Mucosa of rectum (tissue), 2 donors: ENCODE measurements around the gene NADSYN1.

Experiments used
- H3K27ac ChIP-seq, 2 donors: one replicate each; pipeline ENCODE4 v1.7.0; 2013; ENCODE audit warnings: inconsistent platforms in 2 of 2, low read depth in 2 of 2, low read length in 2 of 2
- H3K27me3 ChIP-seq, 2 donors: one replicate each; pipeline ENCODE4 v1.7.0; 2013; ENCODE audit warnings: low read length in 2 of 2; ENCODE audit not compliant: control insufficient read depth in 2 of 2, insufficient read depth in 2 of 2
- H3K36me3 ChIP-seq, 2 donors: one replicate each; pipeline ENCODE4 v1.7.0; 2013; ENCODE audit warnings: low read length in 2 of 2; ENCODE audit not compliant: control insufficient read depth in 2 of 2, insufficient read depth in 2 of 2
- H3K4me1 ChIP-seq, 2 donors: one replicate each; pipeline ENCODE4 v1.7.0; 2013; ENCODE audit warnings: low read length in 2 of 2, mild to moderate bottlenecking in 1 of 2; ENCODE audit not compliant: control insufficient read depth in 2 of 2, insufficient read depth in 2 of 2
- H3K4me3 ChIP-seq, 2 donors: one replicate each; pipeline ENCODE4 v1.7.0; 2013; ENCODE audit warnings: low read length in 2 of 2
- H3K9ac ChIP-seq, 2 donors: one replicate each; pipeline ENCODE4 v1.7.0; 2013; ENCODE audit warnings: low read length in 2 of 2, low read depth in 1 of 2, mild to moderate bottlenecking in 1 of 2
- H3K9me3 ChIP-seq, 2 donors: one replicate each; pipeline ENCODE4 v1.7.0; 2013; ENCODE audit warnings: low read length in 2 of 2; ENCODE audit not compliant: control insufficient read depth in 2 of 2
- donor health status: healthy.
- donor health status: Normal muscosa, but diverticular disease.

The NADSYN1 gene

DNA sequence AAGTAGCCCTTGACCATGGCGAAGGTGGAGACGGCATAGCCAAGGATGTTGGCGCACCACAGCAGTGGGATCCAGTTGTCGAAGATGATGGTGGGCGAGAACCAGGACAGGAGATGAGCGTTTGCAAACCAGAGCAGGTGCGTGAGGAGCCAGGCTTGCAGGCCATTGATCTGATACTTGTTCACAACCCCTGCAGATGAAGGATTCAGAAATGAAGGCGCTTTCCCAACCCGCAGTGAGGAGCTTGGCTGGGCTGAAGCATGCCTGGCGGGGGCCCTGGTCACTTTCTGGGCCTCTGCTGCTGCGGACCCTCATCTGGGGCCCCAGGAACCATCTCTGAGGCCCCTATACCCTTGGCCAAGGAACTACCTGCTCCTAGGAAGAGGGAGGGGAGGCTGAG lies 11.8 kb upstream of the NADSYN1 start:
- peaks cover 33 to 34% of the 10 kb centered on the region in 2 donors for H3K36me3 ChIP-seq

DNA sequence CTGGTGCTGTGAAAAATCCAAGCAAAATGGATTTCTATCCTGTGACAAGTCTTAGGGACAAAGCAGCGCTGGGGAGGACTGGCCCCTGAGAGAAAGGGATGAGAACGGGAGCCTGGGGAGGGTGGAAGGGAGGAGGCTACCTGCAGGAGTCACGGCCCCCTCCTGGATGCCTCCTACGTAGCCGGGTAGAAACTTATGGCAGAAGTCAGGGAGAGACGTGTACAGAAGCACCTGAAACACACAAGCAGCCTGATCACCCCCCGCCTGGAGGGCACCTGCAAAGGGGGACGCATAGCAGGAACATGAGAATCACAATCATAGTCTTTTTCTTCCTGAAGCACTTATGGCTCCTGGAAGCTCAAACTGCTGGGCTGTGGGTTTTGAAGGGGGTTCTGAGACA lies 10.9 kb upstream of the NADSYN1 start:
- Histone ChIP-seq H3K27ac (no peak overlapping the region), H3K9me3 (no peaks in the 10 kb centered on the region), H3K4me1 (no peaks in the 10 kb centered on the region), H3K9ac (no peak overlapping the region), H3K4me3 (no peak overlapping the region), H3K36me3 (peaks cover 33 to 34% of the 10 kb centered on the region in 2 donors), H3K27me3 (no peaks in the 10 kb centered on the region)

More for the DNA sequence above, 11.8 kb upstream of the NADSYN1 start:
- H3K9ac ChIP-seq, result no peak overlapping the region
- H3K27me3 ChIP-seq, result no peaks in the 10 kb centered on the region
- no peaks in the 10 kb centered on the region for H3K4me1 ChIP-seq
- H3K4me3 ChIP-seq, result no peak overlapping the region
- H3K9me3 ChIP-seq, result no peaks in the 10 kb centered on the region
- H3K27ac ChIP-seq, result no peak overlapping the region

- Histone ChIP-seq H3K4me1 (peaks cover 3 to 4% of the 10 kb centered on the region in 2 donors), H3K9me3 (no peaks in the 10 kb centered on the region), H3K27ac (no peak overlapping the region), H3K9ac (no peak overlapping the region), H3K27me3 (no peaks in the 10 kb centered on the region), H3K4me3 (no peak overlapping the region), H3K36me3 (peaks cover 27 to 33% of the 10 kb centered on the region in 2 donors)
These were observed 10.1 kb upstream of the NADSYN1 start for GRCh38 chr11:71442880-71443279.

GRCh38 chr11:71443736-71444445 lies 9.1 kb upstream of the NADSYN1 start:
- peaks cover 27 to 29% of the 10 kb centered on the region in 2 donors for H3K36me3 ChIP-seq
- H3K4me3 ChIP-seq, result no peak overlapping the region
- no peak overlapping the region for H3K27ac ChIP-seq
- H3K4me1 ChIP-seq, result peaks cover 4% of the 10 kb centered on the region in 2 donors
- no peak overlapping the region for H3K9ac ChIP-seq
- H3K27me3 ChIP-seq, result no peaks in the 10 kb centered on the region
- H3K9me3 ChIP-seq, result no peaks in the 10 kb centered on the region

DNA sequence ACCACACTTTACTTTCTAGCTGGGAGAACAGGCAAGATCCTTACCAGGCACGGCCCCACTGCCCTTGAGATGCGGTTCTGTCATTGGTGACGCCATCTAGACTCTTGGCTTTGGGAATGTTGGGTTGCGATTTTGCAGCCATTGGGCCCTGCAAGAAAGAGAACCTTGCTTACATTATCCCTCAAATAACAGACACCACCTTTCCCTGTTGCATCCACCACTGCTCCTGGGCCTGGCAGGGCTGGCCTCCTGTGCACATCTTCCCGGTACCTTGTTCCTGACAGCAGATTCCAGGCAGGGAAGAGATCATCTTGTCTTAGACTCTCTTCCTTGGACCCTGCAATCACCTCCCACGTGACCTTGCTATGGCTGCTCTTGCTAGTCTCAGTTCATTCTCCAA lies 8.2 kb upstream of the NADSYN1 start:
- H3K27me3 ChIP-seq, result no peaks in the 10 kb centered on the region
- H3K27ac ChIP-seq, result no peak overlapping the region
- H3K9me3 ChIP-seq, result no peaks in the 10 kb centered on the region
- H3K36me3 ChIP-seq, result peaks cover 26% of the 10 kb centered on the region in 2 donors
- H3K4me3 ChIP-seq, result no peak overlapping the region
- no peak overlapping the region for H3K9ac ChIP-seq
- H3K4me1 ChIP-seq, result peaks cover 8 to 13% of the 10 kb centered on the region in 2 donors

- Histone ChIP-seq H3K27ac (no peak overlapping the region), H3K27me3 (no peaks in the 10 kb centered on the region), H3K4me1 (peaks cover 8 to 14% of the 10 kb centered on the region in 2 donors), H3K9me3 (no peaks in the 10 kb centered on the region), H3K4me3 (no peak overlapping the region), H3K9ac (no peak overlapping the region), H3K36me3 (peaks cover 14 to 18% of the 10 kb centered on the region in 2 donors)
These were observed 6.9 kb upstream of the NADSYN1 start for GRCh38 chr11:71446150-71446549.

DNA sequence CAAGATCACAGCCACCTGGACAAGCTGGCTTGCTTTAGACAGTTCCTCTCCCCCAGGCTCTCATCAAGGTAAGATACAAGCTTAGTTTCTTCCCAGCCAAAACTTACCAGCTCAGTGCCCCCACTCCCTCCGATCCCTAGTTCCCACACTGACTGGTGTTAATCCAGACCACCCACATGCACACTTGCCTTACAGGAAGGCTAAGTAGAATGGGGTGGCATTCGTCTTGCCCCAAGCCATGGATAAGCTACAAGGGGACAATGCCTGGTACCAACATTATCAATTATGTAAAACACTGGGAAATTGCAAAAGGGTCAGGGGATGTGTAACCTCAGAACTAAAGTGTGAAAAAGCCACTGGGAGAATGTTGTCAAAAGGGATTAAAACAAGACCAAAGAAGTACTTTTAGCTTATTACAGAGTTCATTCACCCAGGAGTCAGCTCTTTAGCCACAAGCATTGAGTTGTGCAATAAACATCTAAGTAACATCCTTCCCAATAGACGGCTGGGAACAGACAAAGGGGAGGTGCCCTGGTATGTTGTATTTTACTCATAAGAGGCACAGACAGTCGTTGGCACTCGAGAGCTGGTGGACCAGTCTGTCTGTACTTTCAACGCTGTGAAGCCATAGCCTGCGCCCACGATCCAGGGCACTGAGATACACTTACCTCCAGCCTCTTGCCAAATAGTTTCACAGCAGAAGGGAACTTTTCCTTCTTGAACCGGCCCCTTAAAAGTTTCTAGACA lies 5.9 kb upstream of the NADSYN1 start:
- peak overlapping the region; percentile 84 to 95 for H3K4me3 ChIP-seq
- no peaks in the 10 kb centered on the region for H3K27me3 ChIP-seq
- no peak overlapping the region for H3K27ac ChIP-seq
- peak overlapping the region; percentile 90 to 95 for H3K9ac ChIP-seq
- peaks cover 8 to 14% of the 10 kb centered on the region in 2 donors for H3K4me1 ChIP-seq
- no peaks in the 10 kb centered on the region for H3K9me3 ChIP-seq
- peaks cover 10 to 12% of the 10 kb centered on the region in 2 donors for H3K36me3 ChIP-seq

DNA sequence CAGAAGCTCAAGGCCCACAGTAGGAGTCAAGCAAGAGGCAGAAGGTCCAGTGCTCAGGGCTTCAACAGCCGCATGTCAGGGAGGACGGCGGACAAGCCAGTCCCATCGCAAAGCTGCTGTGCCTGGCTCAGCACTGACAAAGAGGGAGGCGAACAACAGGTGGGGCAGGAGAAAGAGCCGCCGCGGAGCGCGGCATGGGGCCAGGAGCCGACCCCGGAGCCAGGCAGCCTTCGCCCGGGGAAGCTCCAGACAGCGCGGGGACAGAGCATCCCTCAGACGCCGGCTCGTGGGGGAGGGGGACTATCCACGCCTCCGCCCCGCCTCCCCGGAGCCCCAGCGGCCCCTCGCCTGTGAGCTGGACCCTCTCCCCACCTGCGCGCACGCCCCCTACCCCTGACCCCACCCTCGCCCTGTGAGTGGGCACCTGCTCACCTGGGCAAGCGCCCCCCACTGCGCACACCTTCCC lies 5.2 kb upstream of the NADSYN1 start:
- Histone ChIP-seq H3K9ac (peak overlapping the region; percentile 90 to 95), H3K27ac (peak overlapping the region; percentile 68), H3K4me1 (peaks cover 11 to 20% of the 10 kb centered on the region in 2 donors), H3K9me3 (no peaks in the 10 kb centered on the region), H3K27me3 (no peaks in the 10 kb centered on the region), H3K36me3 (peaks cover 8 to 12% of the 10 kb centered on the region in 2 donors), H3K4me3 (peak overlapping the region; percentile 84 to 95)

- Histone ChIP-seq H3K4me1 (peaks cover 11 to 20% of the 10 kb centered on the region in 2 donors), H3K27ac (peak within 1 kb of the TSS; percentile 68), H3K9me3 (no peaks in the 10 kb centered on the region), H3K4me3 (peak within 1 kb of the TSS; percentile 84 to 95), H3K27me3 (no peaks in the 10 kb centered on the region), H3K9ac (peak within 1 kb of the TSS; percentile 90 to 95), H3K36me3 (peaks cover 2 to 8% of the 10 kb centered on the region in 2 donors)
These were observed 4.5 kb upstream of the NADSYN1 start, which contains the start of gene DHCR7 for GRCh38 chr11:71448257-71449171. Gene DHCR7 (minus strand): TSS chr11:71448393. CDS start chr11:71444952, 3,441 bp downstream.
